BLaER1 treated with 17β-estradiol and CSF1 and Interleukin-3, amounts not matched to agents 10 nM and 100 nM (cell line): ENCODE data around the gene PRPF40B.

Source experiments
- H3K27ac ChIP-seq, 11 experiments: shearing (Covaris generic); formaldehyde crosslinking; 2 replicates each; pipeline ENCODE4 v1.8.1; 2022
- H3K27me3 ChIP-seq, 11 experiments: shearing (Covaris generic); formaldehyde crosslinking; 2 replicates each; pipeline ENCODE4 v1.8.1; 2022
- H3K36me3 ChIP-seq, 11 experiments: shearing (Covaris generic); formaldehyde crosslinking; 2 replicates each; pipeline ENCODE4 v1.8.1; 2022
- H3K4me1 ChIP-seq, 10 experiments: shearing (Covaris generic); formaldehyde crosslinking; 2 replicates each; pipeline ENCODE4 v1.8.1; 2022
- H3K4me2 ChIP-seq, 11 experiments: shearing (Covaris generic); formaldehyde crosslinking; 2 replicates each; pipeline ENCODE4 v1.8.1; 2022
- H3K4me3 ChIP-seq, 10 experiments: shearing (Covaris generic); formaldehyde crosslinking; 2 replicates each; pipeline ENCODE4 v1.8.1; 2022
- H3K9ac ChIP-seq, 11 experiments: shearing (Covaris generic); formaldehyde crosslinking; 2 replicates each; pipeline ENCODE4 v1.8.1; 2022
- H3K9me3 ChIP-seq, 11 experiments: shearing (Covaris generic); formaldehyde crosslinking; replicated peaks in 1 of 11; 2 replicates each; pipeline ENCODE4 v1.8.1; 2022
- H4K20me1 ChIP-seq, 11 experiments: shearing (Covaris generic); formaldehyde crosslinking; 2 replicates each; pipeline ENCODE4 v1.8.1; 2022
- Cebpa-rat ChIP-seq, 11 experiments: shearing (Covaris generic); IDR thresholded peaks; 2 replicates each; pipeline ENCODE4 v1.8.1; 2022

The PRPF40B gene

GRCh38 chr12:49662998-49663843, 39.9 kb downstream of the PRPF40B start:
- H3K9me3 ChIP-seq: no peaks in the 10 kb centered on the region
- peak overlapping the region; percentile 66 to 94 (median 81); a peak in 21 of 22 replicates for H3K9ac ChIP-seq
- peaks cover 14 to 33% (median 24%) of the 10 kb centered on the region in 11 experiments; a peak in 21 of 22 replicates for H3K36me3 ChIP-seq
- peak overlapping the region; percentile 81 to 99 (median 93) for H3K4me2 ChIP-seq
- peak overlapping the region; percentile 5 to 62 (median 42); a peak in 15 of 20 replicates for H3K4me3 ChIP-seq
- H3K27ac ChIP-seq: peak overlapping the region; percentile 77 to 100 (median 97)
- no peaks in the 10 kb centered on the region for H3K27me3 ChIP-seq
- no peak; a peak in 1 of 22 replicates for TF ChIP-seq Cebpa-rat (IDR thresholded peaks at IDR 0.05)
- no peaks in the 10 kb centered on the region for H4K20me1 ChIP-seq
- peaks cover 77 to 90% (median 88%) of the 10 kb centered on the region in 10 experiments for H3K4me1 ChIP-seq

DNA sequence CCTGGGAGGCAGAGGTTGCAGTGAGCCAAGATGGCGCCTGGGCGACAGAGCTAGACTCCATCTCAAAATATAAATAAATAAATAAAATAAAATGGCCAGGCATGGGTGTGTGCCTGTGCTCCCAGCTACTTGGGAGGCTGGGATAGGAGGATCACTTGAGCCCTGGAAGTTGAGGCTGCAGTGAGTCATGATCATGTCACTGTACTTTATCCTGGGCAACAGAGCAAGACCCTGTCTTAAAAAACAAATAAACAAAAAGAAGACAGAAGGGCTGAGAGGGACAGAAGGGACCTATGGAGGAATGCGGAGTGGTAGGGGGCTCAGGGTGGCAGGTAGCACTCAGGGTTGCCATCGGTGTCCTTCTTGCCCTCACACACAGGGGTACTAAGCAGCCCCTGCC, 40.8 kb downstream of the PRPF40B start:
- Histone ChIP-seq H3K9me3 (no peaks in the 10 kb centered on the region), H3K4me2 (peak overlapping the region; percentile 81 to 99 (median 93)), H4K20me1 (no peaks in the 10 kb centered on the region), H3K9ac (peak overlapping the region in 10 of 11 experiments; percentile 75 to 94 (median 84); a peak in 16 of 22 replicates), H3K36me3 (peaks cover 5 to 24% (median 15%) of the 10 kb centered on the region in 11 experiments; a peak in 19 of 22 replicates), H3K4me3 (no peak overlapping the region; a peak in 1 of 20 replicates), H3K27me3 (no peaks in the 10 kb centered on the region), H3K4me1 (peaks cover 82 to 99% (median 96%) of the 10 kb centered on the region in 10 experiments), H3K27ac (peak overlapping the region in 10 of 11 experiments; percentile 91 to 100 (median 98); a peak in 20 of 22 replicates)
- TF ChIP-seq Cebpa-rat (IDR thresholded peaks at IDR 0.05): no peak

GRCh38 chr12:49664591-49665239, 41.4 kb downstream of the PRPF40B start:
- no peaks in the 10 kb centered on the region for H3K27me3 ChIP-seq
- peak overlapping the region; percentile 81 to 99 (median 93) for H3K4me2 ChIP-seq
- peak overlapping the region in 8 of 11 experiments; percentile 38 to 94 (median 86); a peak in 14 of 22 replicates for H3K9ac ChIP-seq
- H3K27ac ChIP-seq: peak overlapping the region in 10 of 11 experiments; percentile 91 to 100 (median 98); a peak in 21 of 22 replicates
- no peak overlapping the region for H3K4me3 ChIP-seq
- no peaks in the 10 kb centered on the region for H4K20me1 ChIP-seq
- no peaks in the 10 kb centered on the region for H3K9me3 ChIP-seq
- peaks cover 85 to 100% (median 99%) of the 10 kb centered on the region in 10 experiments for H3K4me1 ChIP-seq
- no peak for TF ChIP-seq Cebpa-rat (IDR thresholded peaks at IDR 0.05)
- peaks cover 0 to 19% (median 10%) of the 10 kb centered on the region in 11 experiments; a peak in 16 of 22 replicates for H3K36me3 ChIP-seq

- Histone ChIP-seq H3K27me3 (no peaks in the 10 kb centered on the region), H3K9me3 (no peaks in the 10 kb centered on the region), H3K36me3 (peaks cover 0 to 13% (median 5%) of the 10 kb centered on the region in 11 experiments; a peak in 13 of 22 replicates), H4K20me1 (no peaks in the 10 kb centered on the region), H3K27ac (peak overlapping the region in 10 of 11 experiments; percentile 91 to 100 (median 98); a peak in 20 of 22 replicates), H3K9ac (peak overlapping the region in 6 of 11 experiments; percentile 78 to 94 (median 88); a peak in 11 of 22 replicates), H3K4me1 (peaks cover 85 to 100% (median 99%) of the 10 kb centered on the region in 10 experiments), H3K4me2 (peak overlapping the region; percentile 81 to 99 (median 93)), H3K4me3 (no peak overlapping the region; a peak in 1 of 20 replicates)
- TF ChIP-seq Cebpa-rat (IDR thresholded peaks at IDR 0.05): no peak
Measured at GRCh38 chr12:49665384-49665783, 42.0 kb downstream of the PRPF40B start.

- Histone ChIP-seq H4K20me1 (no peaks in the 10 kb centered on the region), H3K4me1 (peaks cover 85 to 100% (median 99%) of the 10 kb centered on the region in 10 experiments), H3K9ac (peak overlapping the region in 1 of 11 experiments; percentile 89; a peak in 1 of 22 replicates), H3K4me3 (no peak overlapping the region; a peak in 1 of 20 replicates), H3K9me3 (no peaks in the 10 kb centered on the region), H3K27ac (peak overlapping the region in 8 of 11 experiments; percentile 93 to 100 (median 98); a peak in 14 of 22 replicates), H3K4me2 (peak overlapping the region; percentile 81 to 99 (median 93)), H3K36me3 (peaks cover 0 to 7% (median 0%) of the 10 kb centered on the region in 11 experiments; a peak in 3 of 22 replicates), H3K27me3 (no peaks in the 10 kb centered on the region)
- TF ChIP-seq Cebpa-rat (IDR thresholded peaks at IDR 0.05): no peak
Measured at GRCh38 chr12:49666176-49666575, 42.8 kb downstream of the PRPF40B start.

DNA sequence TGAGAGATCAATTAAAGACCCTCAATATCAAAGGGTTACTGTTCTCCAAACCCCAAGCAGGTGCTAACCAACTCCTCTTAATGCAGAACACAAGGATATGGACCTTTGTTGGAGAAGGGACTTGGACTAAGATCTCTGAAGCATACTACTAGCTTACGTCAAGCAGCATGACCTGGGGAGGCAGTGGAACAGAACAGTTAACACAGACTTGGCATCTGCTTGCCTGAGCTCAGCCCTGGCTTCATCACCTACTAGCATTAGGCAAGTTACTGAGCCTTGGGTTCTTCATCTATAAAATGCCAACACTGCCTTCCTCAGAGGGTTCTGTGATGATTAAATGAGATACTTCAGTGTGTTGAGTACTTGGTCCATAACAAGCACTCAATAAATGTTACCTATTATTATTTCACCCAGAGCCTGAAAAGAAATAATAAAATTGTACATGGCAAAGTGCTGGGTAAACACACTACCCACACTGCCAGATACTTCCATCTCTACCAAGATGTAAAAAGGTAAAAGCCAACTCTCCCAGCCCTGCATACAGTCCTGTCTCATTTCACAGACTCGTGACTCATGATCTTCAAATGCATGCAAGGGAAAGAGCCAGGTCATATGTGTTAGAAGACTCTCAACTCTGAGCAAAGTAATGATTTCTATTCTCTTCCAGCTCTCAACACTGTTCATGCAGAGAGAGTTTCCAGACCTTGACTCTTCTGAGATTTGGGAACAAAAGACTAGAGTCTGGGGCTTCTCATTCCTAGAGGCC, 44.1 kb downstream of the PRPF40B start:
- no peak overlapping the region for H3K4me3 ChIP-seq
- no peak for TF ChIP-seq Cebpa-rat (IDR thresholded peaks at IDR 0.05)
- H3K4me2 ChIP-seq: peak overlapping the region; percentile 20 to 99 (median 93)
- no peaks in the 10 kb centered on the region for H3K9me3 ChIP-seq
- H3K9ac ChIP-seq: peak overlapping the region in 1 of 11 experiments; percentile 13; a peak in 1 of 22 replicates
- H3K27me3 ChIP-seq: no peaks in the 10 kb centered on the region
- peaks cover 0 to 7% (median 0%) of the 10 kb centered on the region in 11 experiments; a peak in 2 of 22 replicates for H3K36me3 ChIP-seq
- H3K4me1 ChIP-seq: peaks cover 85 to 100% (median 99%) of the 10 kb centered on the region in 10 experiments
- peak overlapping the region in 6 of 11 experiments; percentile 20 to 100 (median 98); a peak in 10 of 22 replicates for H3K27ac ChIP-seq
- peaks cover 0 to 3% (median 0%) of the 10 kb centered on the region in 11 experiments; a peak in 2 of 22 replicates for H4K20me1 ChIP-seq

GRCh38 chr12:49669796-49670195, 46.4 kb downstream of the PRPF40B start:
- Histone ChIP-seq H3K9ac (peak overlapping the region in 7 of 11 experiments; percentile 31 to 83 (median 79); a peak in 10 of 22 replicates), H3K27ac (peak overlapping the region in 9 of 11 experiments; percentile 76 to 100 (median 84); a peak in 18 of 22 replicates), H3K36me3 (peaks cover 0 to 6% (median 0%) of the 10 kb centered on the region in 11 experiments; a peak in 2 of 22 replicates), H3K27me3 (no peaks in the 10 kb centered on the region), H4K20me1 (peaks cover 0 to 9% (median 0%) of the 10 kb centered on the region in 11 experiments; a peak in 2 of 22 replicates), H3K4me3 (0 out of 20 replicates have a peak overlapping the region, but pooled peaks of 1 of the 10 experiments have one; percentile 2), H3K4me2 (peak overlapping the region; percentile 81 to 99 (median 93)), H3K4me1 (peaks cover 85 to 100% (median 100%) of the 10 kb centered on the region in 10 experiments), H3K9me3 (no peaks in the 10 kb centered on the region)
- no peak for TF ChIP-seq Cebpa-rat (IDR thresholded peaks at IDR 0.05)
